ENCODE results near the gene GPS1.

GPS1 gene

GRCh38 chr17:82060614-82061013 is 8.9 kb downstream of the GPS1 start:
- no peak for DNase-seq

- DNase-seq, result no peak
Observed at GRCh38 chr17:82061047-82061925, 9.6 kb downstream of the GPS1 start.

- no peak for DNase-seq
Observed at GRCh38 chr17:82062076-82062983, 10.6 kb downstream of the GPS1 start.

GRCh38 chr17:82062984-82063368 is 11.3 kb downstream of the GPS1 start:
- DNase-seq, result no peak

- DNase-seq, result no peak
Observed at GRCh38 chr17:82063424-82064415, 12.0 kb downstream of the GPS1 start.

GRCh38 chr17:82064433-82065192 is 12.9 kb downstream of the GPS1 start:
- DNase-seq, result no peak

- no peak for DNase-seq
Observed at GRCh38 chr17:82065193-82065637, 13.5 kb downstream of the GPS1 start.

- DNase-seq, result peak; percentile 65 to 80
Observed at GRCh38 chr17:82065638-82066303, 14.1 kb downstream of the GPS1 start, which contains the start of gene DUS1L. DUS1L (minus strand) TSS chr17:82065804; CDS start chr17:82065059, 745 bp downstream.

- no peak for DNase-seq
Observed at GRCh38 chr17:82070611-82071010, 18.9 kb downstream of the GPS1 start.

- no peak for DNase-seq
Observed at GRCh38 chr17:82072827-82073226, 21.1 kb downstream of the GPS1 start.

GRCh38 chr17:82073446-82073845 is 21.7 kb downstream of the GPS1 start:
- DNase-seq, result no peak

GRCh38 chr17:82076018-82076784 is 24.5 kb downstream of the GPS1 start:
- DNase-seq, result no peak

GRCh38 chr17:82076785-82077591 is 25.3 kb downstream of the GPS1 start:
- no peak for DNase-seq

- no peak for DNase-seq
Observed at GRCh38 chr17:82077617-82078358, 26.1 kb downstream of the GPS1 start.

GRCh38 chr17:82078433-82078832 is 26.7 kb downstream of the GPS1 start:
- no peak for DNase-seq

- no peak for DNase-seq
Observed at GRCh38 chr17:82079001-82079677, 27.4 kb downstream of the GPS1 start.

- DNase-seq, result no peak
Observed at GRCh38 chr17:82080048-82080788, 28.5 kb downstream of the GPS1 start.
